SK-N-SH treated with all-trans-retinoic acid at 6 μM for 48 hours (cell line): ENCODE measurements around the gene HSD11B1L.

Experiments used
- ARNTL ChIP-seq: fragments of 450-650 bp; formaldehyde crosslinking; IDR thresholded peaks from 2 replicates; pipeline ENCODE4 v1.5.0; 2020; ENCODE audit warnings: low read depth, mild to moderate bottlenecking, moderate library complexity, borderline replicate concordance
- CSDC2 ChIP-seq: fragments of 250-450 bp; sonication (Bioruptor Pico); IDR thresholded peaks from 2 replicates; pipeline ENCODE4 v1.5.0; 2020; ENCODE audit warnings: mild to moderate bottlenecking, moderate library complexity
- CSRNP3 ChIP-seq: fragments of 250-450 bp; sonication (Bioruptor Pico); IDR thresholded peaks from 2 replicates; pipeline ENCODE4 v1.5.1; 2021; ENCODE audit warnings: mild to moderate bottlenecking, moderate library complexity
- ESRRG ChIP-seq: fragments of 250-450 bp; sonication (Bioruptor Pico); IDR thresholded peaks from 2 replicates; pipeline ENCODE4 v1.6.1; 2021; ENCODE audit warnings: mild to moderate bottlenecking
- ISL1 ChIP-seq: fragments of 250-450 bp; sonication (Bioruptor Pico); IDR thresholded peaks from 2 replicates; pipeline ENCODE4 v2.1.2; 2022; ENCODE audit warnings: mild to moderate bottlenecking, moderate library complexity
- OSR1 ChIP-seq: fragments of 250-450 bp; sonication (Bioruptor Pico); IDR thresholded peaks from 2 replicates; pipeline ENCODE4 v1.8.0; 2022; ENCODE audit warnings: moderate library complexity, mild to moderate bottlenecking, inconsistent platforms
- PATZ1 ChIP-seq: fragments of 250-450 bp; sonication (Bioruptor Pico); IDR thresholded peaks from 2 replicates; pipeline ENCODE4 v1.8.0; 2020; ENCODE audit warnings: mild to moderate bottlenecking, moderate library complexity, borderline replicate concordance
- POU6F1 ChIP-seq: fragments of 250-450 bp; sonication (Bioruptor Pico); IDR thresholded peaks from 2 replicates; pipeline ENCODE4 v1.8.0; 2021; ENCODE audit warnings: low read depth, mild to moderate bottlenecking, moderate library complexity, borderline replicate concordance
- RARB ChIP-seq: fragments of 250-450 bp; sonication (Bioruptor Pico); IDR thresholded peaks from 2 replicates; pipeline ENCODE4 v1.8.0; 2021; ENCODE audit warnings: mild to moderate bottlenecking, moderate library complexity
- TCF4 ChIP-seq: fragments of 250-450 bp; sonication (Bioruptor Pico); IDR thresholded peaks from 2 replicates; pipeline ENCODE4 v1.8.0; 2021; ENCODE audit warnings: mild to moderate bottlenecking, moderate library complexity, borderline replicate concordance
- TSHZ2 ChIP-seq: fragments of 250-450 bp; sonication (Bioruptor Pico); IDR thresholded peaks from 2 replicates; pipeline ENCODE4 v1.5.0; 2020; ENCODE audit warnings: mild to moderate bottlenecking, moderate library complexity
- ZC3H10 ChIP-seq: fragments of 250-450 bp; sonication (Bioruptor Pico); IDR thresholded peaks from 2 replicates; pipeline ENCODE4 v1.5.1; 2021; ENCODE audit warnings: mild to moderate bottlenecking, moderate library complexity
- ZNF565 ChIP-seq: fragments of 450-650 bp; formaldehyde crosslinking; conservative IDR thresholded peaks from 2 replicates; pipeline ENCODE4 v1.5.0; 2020; ENCODE audit warnings: low read depth, mild to moderate bottlenecking, moderate library complexity
- ZNF8 ChIP-seq: fragments of 450-650 bp; formaldehyde crosslinking; IDR thresholded peaks from 2 replicates; pipeline ENCODE4 v1.5.0; 2020; ENCODE audit warnings: mild to moderate bottlenecking, moderate library complexity

- no peak for TF ChIP-seq ARNTL (CRISPR knock-in tag)
- TF ChIP-seq OSR1 (CRISPR knock-in tag) = no peak
- no peak for TF ChIP-seq RARB (CRISPR knock-in tag)
- no peak for TF ChIP-seq TSHZ2 (CRISPR knock-in tag)
- no peak for TF ChIP-seq ESRRG
- no peak for TF ChIP-seq POU6F1 (CRISPR knock-in tag)
- no peak for TF ChIP-seq PATZ1 (CRISPR knock-in tag)
- no peak for TF ChIP-seq ZNF8 (CRISPR knock-in tag)
- TF ChIP-seq CSDC2 (CRISPR knock-in tag) = no peak
- TF ChIP-seq ZNF565 (CRISPR knock-in tag) = no peak
- no peak for TF ChIP-seq TCF4 (CRISPR knock-in tag)
- TF ChIP-seq CSRNP3 (CRISPR knock-in tag) = no peak
- TF ChIP-seq ZC3H10 (CRISPR knock-in tag) = no peak
- TF ChIP-seq ISL1 (CRISPR knock-in tag) = no peak
Measured at GRCh38 chr19:5646703-5647102, 34.1 kb upstream of the HSD11B1L start.
